HepG2 (cell line): ENCODE data around the gene TLK1. TPM values are rescaled to one million over a fixed set of nuclear protein-coding genes. Genes with fewer than 3 reads are reported as not detected.

ENCODE experiments used
- HNRNPLL ChIP-seq: fragments of 200-400 bp; formaldehyde crosslinking; IDR thresholded peaks from 2 replicates; pipeline ENCODE4 v1.6.1; 2017; ENCODE audit warnings: mild to moderate bottlenecking, low read depth, low read length; ENCODE audit not compliant: poor library complexity, severe bottlenecking
- KDM5B ChIP-seq: sonication (generic); formaldehyde crosslinking; IDR thresholded peaks from 2 replicates; pipeline ENCODE4 v1.4.0; 2020; ENCODE audit warnings: missing genetic modification reagents, mild to moderate bottlenecking, borderline replicate concordance
- NFKB2 ChIP-seq: sonication (generic); formaldehyde crosslinking; IDR thresholded peaks from 2 replicates; pipeline ENCODE4 v1.4.0; 2020; ENCODE audit warnings: missing genetic modification reagents, borderline replicate concordance
- NONO ChIP-seq, 2 experiments: fragments of 450-650 bp in 1 of 2; sonication (generic) in 1 of 2; formaldehyde crosslinking in 1 of 2; IDR thresholded peaks in 1 of 2; conservative IDR thresholded peaks in 1 of 2; 2 replicates each; pipeline versions ENCODE4 v1.6.1 to v1.8.0; 2017 to 2022; ENCODE audit warnings: mild to moderate bottlenecking in 1 of 2, missing genetic modification reagents in 1 of 2, moderate library complexity in 1 of 2
- RAD51 ChIP-seq: fragments of 450-650 bp; IDR thresholded peaks from 2 replicates; pipeline ENCODE4 v1.6.1; 2016; ENCODE audit warnings: borderline replicate concordance
- RARA ChIP-seq: IDR thresholded peaks from 2 replicates; pipeline ENCODE4 v1.6.1; 2016; ENCODE audit warnings: missing genetic modification reagents, missing compliant biosample characterization
- SIN3B ChIP-seq: fragments of 150-350 bp; IDR thresholded peaks from 2 replicates; pipeline ENCODE4 v1.6.1; 2014; ENCODE audit warnings: low read length
- SMARCE1 ChIP-seq: fragments of 450-650 bp; IDR thresholded peaks from 2 replicates; pipeline ENCODE4 v1.6.1; 2017; ENCODE audit warnings: borderline replicate concordance
- SP140L ChIP-seq: sonication (generic); formaldehyde crosslinking; IDR thresholded peaks from 2 replicates; pipeline ENCODE4 v1.4.0; 2020; ENCODE audit warnings: missing genetic modification reagents, borderline replicate concordance
- ZBTB21 ChIP-seq: sonication (generic); formaldehyde crosslinking; IDR thresholded peaks from 2 replicates; pipeline ENCODE4 v1.4.0; 2020; ENCODE audit warnings: missing genetic modification reagents
- ZHX2 ChIP-seq, 2 experiments: sonication (generic) in 1 of 2; formaldehyde crosslinking in 1 of 2; IDR thresholded peaks; 2 replicates each; pipeline versions ENCODE4 v1.6.1 to v1.9.0; 2014 to 2022; ENCODE audit warnings: antibody characterized with exemption in 1 of 2, borderline replicate concordance in 1 of 2, inconsistent platforms in 1 of 2, low read depth in 1 of 2, missing genetic modification reagents in 1 of 2
- ZNF230 ChIP-seq: sonication (generic); formaldehyde crosslinking; IDR thresholded peaks from 2 replicates; pipeline ENCODE4 v1.4.0; 2020; ENCODE audit warnings: mild to moderate bottlenecking, missing genetic modification reagents
- ZNF629 ChIP-seq: sonication (generic); formaldehyde crosslinking; conservative IDR thresholded peaks from 2 replicates; pipeline ENCODE4 v1.5.0; 2020; ENCODE audit warnings: missing genetic modification reagents
- ZNF841 ChIP-seq: sonication (generic); formaldehyde crosslinking; IDR thresholded peaks from 2 replicates; pipeline ENCODE4 v1.8.1; 2023; ENCODE audit warnings: missing genetic modification reagents, borderline replicate concordance
- polyA plus RNA-seq, 8 experiments: library from polyadenylated mRNA; depleted of rRNA in 3 of 8; stranded (reverse) in 7 of 8; unstranded in 1 of 8; fragments of >200 nt; fragmentation: Illumina TruSeq in 4 of 8; extraction: Trizol in 4 of 8; gene quantifications; 2 replicates each; pipeline versions ENCODE4 v1.2.1 to v1.2.3, GENCODE V29; 2011 to 2016; ENCODE audit warnings: low read depth in 4 of 8, missing spikeins in 1 of 8, mixed read lengths in 1 of 8; ENCODE audit not compliant: insufficient read depth in 1 of 8
- total RNA-seq, 5 experiments: library from RNA; depleted of rRNA; stranded (reverse); fragments of >200 nt; fragmentation: Illumina TruSeq; extraction: Trizol; gene quantifications; 2 replicates each; pipeline ENCODE4 v1.2.3, GENCODE V29; 2016; ENCODE audit warnings: low read depth in 1 of 5
- TF ChIP-seq, protein P1 (sequence below): sonication (generic); formaldehyde crosslinking; IDR thresholded peaks from 2 replicates; pipeline ENCODE4 v1.9.0; 2021; ENCODE audit warnings: missing genetic modification reagents, borderline replicate concordance
- TF ChIP-seq, protein P2 (sequence below): sonication (generic); formaldehyde crosslinking; IDR thresholded peaks from 2 replicates; pipeline ENCODE4 v1.9.0; 2022; ENCODE audit warnings: missing genetic modification reagents, mild to moderate bottlenecking, borderline replicate concordance
- TF ChIP-seq, protein P3 (sequence below): sonication (generic); formaldehyde crosslinking; IDR thresholded peaks from 2 replicates; pipeline ENCODE4 v1.5.0; 2020; ENCODE audit warnings: mild to moderate bottlenecking, missing genetic modification reagents

The TLK1 gene
- total and polyA plus RNA-seq, 2 of the 13 experiments (the other 11 are each of a cell fraction or from before 2014, with no cell fraction given) = 16.8 to 28.7 TPM

DNA sequence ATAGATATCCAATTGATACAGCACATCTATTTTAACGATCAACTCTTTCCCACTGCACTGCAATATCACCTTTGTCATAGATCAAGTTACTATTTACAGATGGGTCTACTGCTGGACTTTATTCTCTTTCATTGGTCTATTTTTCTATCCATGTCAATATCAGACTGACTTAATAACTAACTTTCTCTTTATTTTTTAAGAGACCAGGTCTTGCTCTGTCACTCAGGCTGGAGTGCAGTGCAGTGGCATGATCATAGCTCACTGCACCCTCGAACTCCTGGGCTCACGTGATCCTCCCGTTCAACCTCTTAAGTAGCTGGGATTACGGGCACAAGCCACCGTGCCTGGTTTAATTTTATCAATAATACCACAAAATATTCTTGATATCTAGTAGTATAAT lies 71.2 kb downstream of the TLK1 start (continued):
- TF ChIP-seq, protein P1, sequence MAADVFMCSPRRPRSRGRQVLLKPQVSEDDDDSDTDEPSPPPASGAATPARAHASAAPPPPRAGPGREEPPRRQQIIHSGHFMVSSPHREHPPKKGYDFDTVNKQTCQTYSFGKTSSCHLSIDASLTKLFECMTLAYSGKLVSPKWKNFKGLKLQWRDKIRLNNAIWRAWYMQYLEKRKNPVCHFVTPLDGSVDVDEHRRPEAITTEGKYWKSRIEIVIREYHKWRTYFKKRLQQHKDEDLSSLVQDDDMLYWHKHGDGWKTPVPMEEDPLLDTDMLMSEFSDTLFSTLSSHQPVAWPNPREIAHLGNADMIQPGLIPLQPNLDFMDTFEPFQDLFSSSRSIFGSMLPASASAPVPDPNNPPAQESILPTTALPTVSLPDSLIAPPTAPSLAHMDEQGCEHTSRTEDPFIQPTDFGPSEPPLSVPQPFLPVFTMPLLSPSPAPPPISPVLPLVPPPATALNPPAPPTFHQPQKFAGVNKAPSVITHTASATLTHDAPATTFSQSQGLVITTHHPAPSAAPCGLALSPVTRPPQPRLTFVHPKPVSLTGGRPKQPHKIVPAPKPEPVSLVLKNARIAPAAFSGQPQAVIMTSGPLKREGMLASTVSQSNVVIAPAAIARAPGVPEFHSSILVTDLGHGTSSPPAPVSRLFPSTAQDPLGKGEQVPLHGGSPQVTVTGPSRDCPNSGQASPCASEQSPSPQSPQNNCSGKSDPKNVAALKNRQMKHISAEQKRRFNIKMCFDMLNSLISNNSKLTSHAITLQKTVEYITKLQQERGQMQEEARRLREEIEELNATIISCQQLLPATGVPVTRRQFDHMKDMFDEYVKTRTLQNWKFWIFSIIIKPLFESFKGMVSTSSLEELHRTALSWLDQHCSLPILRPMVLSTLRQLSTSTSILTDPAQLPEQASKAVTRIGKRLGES (CRISPR knock-in tag) = no peak
- TF ChIP-seq HNRNPLL (no peak), NFKB2 (no peak), SMARCE1 (no peak), ZBTB21 (CRISPR knock-in tag) (no peak), SP140L (CRISPR knock-in tag) (no peak), ZNF841 (CRISPR knock-in tag) (no peak), KDM5B (no peak), ZHX2 (IDR thresholded peaks at IDR 0.05; ENCODE audit: low read depth) (no peak), ZHX2 (CRISPR knock-in tag; IDR thresholded peaks at IDR 0.05; ENCODE audit: borderline replicate concordance) (no peak), RARA (CRISPR knock-in tag) (no peak), RAD51 (no peak), NONO (IDR thresholded peaks at IDR 0.05) (no peak), NONO (CRISPR knock-in tag; conservative IDR thresholded peaks at IDR 0.05) (no peak), SIN3B (no peak), ZNF230 (CRISPR knock-in tag) (no peak), ZNF629 (CRISPR knock-in tag) (no peak)
- TF ChIP-seq, protein P2, sequence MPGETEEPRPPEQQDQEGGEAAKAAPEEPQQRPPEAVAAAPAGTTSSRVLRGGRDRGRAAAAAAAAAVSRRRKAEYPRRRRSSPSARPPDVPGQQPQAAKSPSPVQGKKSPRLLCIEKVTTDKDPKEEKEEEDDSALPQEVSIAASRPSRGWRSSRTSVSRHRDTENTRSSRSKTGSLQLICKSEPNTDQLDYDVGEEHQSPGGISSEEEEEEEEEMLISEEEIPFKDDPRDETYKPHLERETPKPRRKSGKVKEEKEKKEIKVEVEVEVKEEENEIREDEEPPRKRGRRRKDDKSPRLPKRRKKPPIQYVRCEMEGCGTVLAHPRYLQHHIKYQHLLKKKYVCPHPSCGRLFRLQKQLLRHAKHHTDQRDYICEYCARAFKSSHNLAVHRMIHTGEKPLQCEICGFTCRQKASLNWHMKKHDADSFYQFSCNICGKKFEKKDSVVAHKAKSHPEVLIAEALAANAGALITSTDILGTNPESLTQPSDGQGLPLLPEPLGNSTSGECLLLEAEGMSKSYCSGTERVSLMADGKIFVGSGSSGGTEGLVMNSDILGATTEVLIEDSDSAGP = no peak
- TF ChIP-seq, protein P3, sequence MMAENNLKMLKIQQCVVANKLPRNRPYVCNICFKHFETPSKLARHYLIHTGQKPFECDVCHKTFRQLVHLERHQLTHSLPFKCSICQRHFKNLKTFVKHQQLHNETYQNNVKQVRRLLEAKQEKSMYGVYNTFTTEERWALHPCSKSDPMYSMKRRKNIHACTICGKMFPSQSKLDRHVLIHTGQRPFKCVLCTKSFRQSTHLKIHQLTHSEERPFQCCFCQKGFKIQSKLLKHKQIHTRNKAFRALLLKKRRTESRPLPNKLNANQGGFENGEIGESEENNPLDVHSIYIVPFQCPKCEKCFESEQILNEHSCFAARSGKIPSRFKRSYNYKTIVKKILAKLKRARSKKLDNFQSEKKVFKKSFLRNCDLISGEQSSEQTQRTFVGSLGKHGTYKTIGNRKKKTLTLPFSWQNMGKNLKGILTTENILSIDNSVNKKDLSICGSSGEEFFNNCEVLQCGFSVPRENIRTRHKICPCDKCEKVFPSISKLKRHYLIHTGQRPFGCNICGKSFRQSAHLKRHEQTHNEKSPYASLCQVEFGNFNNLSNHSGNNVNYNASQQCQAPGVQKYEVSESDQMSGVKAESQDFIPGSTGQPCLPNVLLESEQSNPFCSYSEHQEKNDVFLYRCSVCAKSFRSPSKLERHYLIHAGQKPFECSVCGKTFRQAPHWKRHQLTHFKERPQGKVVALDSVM (CRISPR knock-in tag) = no peak
